SK-N-SH treated with all-trans-retinoic acid at 6 μM for 48 hours (cell line): ENCODE data around the gene CDC14B.

Source experiments
- GLIS3 ChIP-seq: fragments of 250-450 bp; sonication (Bioruptor Pico); IDR thresholded peaks from 2 replicates; pipeline ENCODE4 v1.5.0; 2020; ENCODE audit warnings: mild to moderate bottlenecking, moderate library complexity
- ISL1 ChIP-seq: fragments of 250-450 bp; sonication (Bioruptor Pico); IDR thresholded peaks from 2 replicates; pipeline ENCODE4 v2.1.2; 2022; ENCODE audit warnings: mild to moderate bottlenecking, moderate library complexity
- OSR1 ChIP-seq: fragments of 250-450 bp; sonication (Bioruptor Pico); IDR thresholded peaks from 2 replicates; pipeline ENCODE4 v1.8.0; 2022; ENCODE audit warnings: moderate library complexity, mild to moderate bottlenecking, inconsistent platforms
- TCF4 ChIP-seq: fragments of 250-450 bp; sonication (Bioruptor Pico); IDR thresholded peaks from 2 replicates; pipeline ENCODE4 v1.8.0; 2021; ENCODE audit warnings: mild to moderate bottlenecking, moderate library complexity, borderline replicate concordance
- ZFP3 ChIP-seq: fragments of 250-450 bp; sonication (Bioruptor Pico); IDR thresholded peaks from 2 replicates; pipeline ENCODE4 v1.5.0; 2020; ENCODE audit warnings: mild to moderate bottlenecking, moderate library complexity
- ZNF8 ChIP-seq: fragments of 450-650 bp; formaldehyde crosslinking; IDR thresholded peaks from 2 replicates; pipeline ENCODE4 v1.5.0; 2020; ENCODE audit warnings: mild to moderate bottlenecking, moderate library complexity
- TF ChIP-seq, protein P1 (sequence below): fragments of 250-450 bp; sonication (Bioruptor Pico); IDR thresholded peaks from 2 replicates; pipeline ENCODE4 v1.5.0; 2020; ENCODE audit warnings: mild to moderate bottlenecking, moderate library complexity
- TF ChIP-seq, protein P2 (sequence below): fragments of 250-450 bp; sonication (Bioruptor Pico); IDR thresholded peaks from 2 replicates; pipeline ENCODE4 v1.8.0; 2020; ENCODE audit warnings: mild to moderate bottlenecking, moderate library complexity, borderline replicate concordance
- TF ChIP-seq, protein P3 (sequence below): fragments of 250-450 bp; sonication (Bioruptor Pico); IDR thresholded peaks from 2 replicates; pipeline ENCODE4 v1.5.1; 2020; ENCODE audit warnings: low read depth, mild to moderate bottlenecking, moderate library complexity

DNA sequence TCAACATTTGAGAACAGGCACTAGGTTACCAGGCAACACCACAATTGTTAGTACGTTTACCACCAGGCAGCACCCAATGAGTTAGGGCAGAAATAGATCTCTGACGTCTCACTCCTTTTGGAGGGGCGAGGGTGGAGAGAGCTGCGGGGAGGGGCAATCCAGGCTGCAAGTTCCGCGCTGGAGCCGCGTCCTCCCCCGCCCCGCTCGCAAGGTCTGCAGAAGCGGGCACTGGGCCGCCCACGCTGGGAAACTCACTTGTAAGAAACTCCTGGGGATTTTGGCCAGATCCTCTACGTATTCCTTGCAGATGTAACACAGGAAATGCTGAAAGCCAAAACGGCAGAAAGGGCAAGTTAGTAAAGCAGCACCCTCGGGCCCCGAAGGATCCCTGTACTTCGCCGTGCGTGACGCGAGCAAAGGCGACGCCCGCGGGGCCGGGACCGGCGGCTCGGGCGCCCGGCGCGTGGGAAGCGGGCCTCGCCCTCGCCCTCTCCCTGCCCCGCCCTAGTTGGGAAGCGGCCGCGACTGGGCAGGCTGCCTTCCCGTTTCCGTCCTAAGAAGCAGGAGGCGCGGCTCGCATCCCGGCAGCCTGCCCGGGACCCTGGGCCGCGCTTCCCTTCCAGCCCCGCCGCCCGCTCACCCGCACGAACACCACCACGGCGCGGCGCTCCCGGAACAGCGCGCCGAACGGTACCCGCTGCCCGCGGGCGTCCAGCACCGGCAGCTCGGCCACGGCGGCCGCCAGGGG, 35.0 kb upstream of the CDC14B start:
- TF ChIP-seq, protein P1, sequence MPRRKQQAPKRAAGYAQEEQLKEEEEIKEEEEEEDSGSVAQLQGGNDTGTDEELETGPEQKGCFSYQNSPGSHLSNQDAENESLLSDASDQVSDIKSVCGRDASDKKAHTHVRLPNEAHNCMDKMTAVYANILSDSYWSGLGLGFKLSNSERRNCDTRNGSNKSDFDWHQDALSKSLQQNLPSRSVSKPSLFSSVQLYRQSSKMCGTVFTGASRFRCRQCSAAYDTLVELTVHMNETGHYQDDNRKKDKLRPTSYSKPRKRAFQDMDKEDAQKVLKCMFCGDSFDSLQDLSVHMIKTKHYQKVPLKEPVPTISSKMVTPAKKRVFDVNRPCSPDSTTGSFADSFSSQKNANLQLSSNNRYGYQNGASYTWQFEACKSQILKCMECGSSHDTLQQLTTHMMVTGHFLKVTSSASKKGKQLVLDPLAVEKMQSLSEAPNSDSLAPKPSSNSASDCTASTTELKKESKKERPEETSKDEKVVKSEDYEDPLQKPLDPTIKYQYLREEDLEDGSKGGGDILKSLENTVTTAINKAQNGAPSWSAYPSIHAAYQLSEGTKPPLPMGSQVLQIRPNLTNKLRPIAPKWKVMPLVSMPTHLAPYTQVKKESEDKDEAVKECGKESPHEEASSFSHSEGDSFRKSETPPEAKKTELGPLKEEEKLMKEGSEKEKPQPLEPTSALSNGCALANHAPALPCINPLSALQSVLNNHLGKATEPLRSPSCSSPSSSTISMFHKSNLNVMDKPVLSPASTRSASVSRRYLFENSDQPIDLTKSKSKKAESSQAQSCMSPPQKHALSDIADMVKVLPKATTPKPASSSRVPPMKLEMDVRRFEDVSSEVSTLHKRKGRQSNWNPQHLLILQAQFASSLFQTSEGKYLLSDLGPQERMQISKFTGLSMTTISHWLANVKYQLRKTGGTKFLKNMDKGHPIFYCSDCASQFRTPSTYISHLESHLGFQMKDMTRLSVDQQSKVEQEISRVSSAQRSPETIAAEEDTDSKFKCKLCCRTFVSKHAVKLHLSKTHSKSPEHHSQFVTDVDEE (CRISPR knock-in tag) = 0 out of 2 replicates have a peak, but pooled peaks have one; percentile 10
- TF ChIP-seq GLIS3 (CRISPR knock-in tag) = no peak
- TF ChIP-seq, protein P2, sequence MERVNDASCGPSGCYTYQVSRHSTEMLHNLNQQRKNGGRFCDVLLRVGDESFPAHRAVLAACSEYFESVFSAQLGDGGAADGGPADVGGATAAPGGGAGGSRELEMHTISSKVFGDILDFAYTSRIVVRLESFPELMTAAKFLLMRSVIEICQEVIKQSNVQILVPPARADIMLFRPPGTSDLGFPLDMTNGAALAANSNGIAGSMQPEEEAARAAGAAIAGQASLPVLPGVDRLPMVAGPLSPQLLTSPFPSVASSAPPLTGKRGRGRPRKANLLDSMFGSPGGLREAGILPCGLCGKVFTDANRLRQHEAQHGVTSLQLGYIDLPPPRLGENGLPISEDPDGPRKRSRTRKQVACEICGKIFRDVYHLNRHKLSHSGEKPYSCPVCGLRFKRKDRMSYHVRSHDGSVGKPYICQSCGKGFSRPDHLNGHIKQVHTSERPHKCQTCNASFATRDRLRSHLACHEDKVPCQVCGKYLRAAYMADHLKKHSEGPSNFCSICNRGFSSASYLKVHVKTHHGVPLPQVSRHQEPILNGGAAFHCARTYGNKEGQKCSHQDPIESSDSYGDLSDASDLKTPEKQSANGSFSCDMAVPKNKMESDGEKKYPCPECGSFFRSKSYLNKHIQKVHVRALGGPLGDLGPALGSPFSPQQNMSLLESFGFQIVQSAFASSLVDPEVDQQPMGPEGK (CRISPR knock-in tag) = no peak
- TF ChIP-seq ZFP3 = peak; percentile 59; the same call in 1 of the 2 replicates
- no peak for TF ChIP-seq ISL1 (CRISPR knock-in tag)
- no peak for TF ChIP-seq OSR1
- TF ChIP-seq ZNF8 (CRISPR knock-in tag) = no peak
- no peak for TF ChIP-seq TCF4 (CRISPR knock-in tag)
- TF ChIP-seq, protein P3, sequence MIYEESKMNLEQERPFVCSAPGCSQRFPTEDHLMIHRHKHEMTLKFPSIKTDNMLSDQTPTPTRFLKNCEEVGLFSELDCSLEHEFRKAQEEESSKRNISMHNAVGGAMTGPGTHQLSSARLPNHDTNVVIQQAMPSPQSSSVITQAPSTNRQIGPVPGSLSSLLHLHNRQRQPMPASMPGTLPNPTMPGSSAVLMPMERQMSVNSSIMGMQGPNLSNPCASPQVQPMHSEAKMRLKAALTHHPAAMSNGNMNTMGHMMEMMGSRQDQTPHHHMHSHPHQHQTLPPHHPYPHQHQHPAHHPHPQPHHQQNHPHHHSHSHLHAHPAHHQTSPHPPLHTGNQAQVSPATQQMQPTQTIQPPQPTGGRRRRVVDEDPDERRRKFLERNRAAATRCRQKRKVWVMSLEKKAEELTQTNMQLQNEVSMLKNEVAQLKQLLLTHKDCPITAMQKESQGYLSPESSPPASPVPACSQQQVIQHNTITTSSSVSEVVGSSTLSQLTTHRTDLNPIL = no peak
